Adipocyte (in vitro differentiated cells): Measurements from ENCODE around the gene DLG1.
"Not testable (repeated sequence)": the region's sequence is repeated elsewhere in the genome, so short reads cannot be mapped to it uniquely, and the experiment has no call there.

Experiments
- DNase-seq: peaks from one replicate; pipeline ENCODE4 v3.0.0-alpha.2; 2015; ENCODE audit warnings: low read depth
- H3K27me3 ChIP-seq: replicated peaks from 2 replicates; pipeline ENCODE4 v1.7.0; 2013; ENCODE audit warnings: mild to moderate bottlenecking, low read length, moderate library complexity; ENCODE audit not compliant: control insufficient read depth, insufficient read depth
- H3K36me3 ChIP-seq: 2 replicates; pipeline ENCODE4 v1.7.0; 2013; ENCODE audit warnings: low read length, mild to moderate bottlenecking, moderate library complexity; ENCODE audit not compliant: control insufficient read depth, insufficient read depth, severe bottlenecking
- H3K4me1 ChIP-seq: 2 replicates; pipeline ENCODE4 v1.7.0; 2013; ENCODE audit warnings: mild to moderate bottlenecking, low read length, moderate library complexity; ENCODE audit not compliant: control insufficient read depth, insufficient read depth
- H3K4me3 ChIP-seq: 2 replicates; pipeline ENCODE4 v1.7.0; 2013; ENCODE audit warnings: mild to moderate bottlenecking, low read length, moderate library complexity
- H3K9ac ChIP-seq: 2 replicates; pipeline ENCODE4 v1.7.0; 2013; ENCODE audit warnings: mild to moderate bottlenecking, low read length, moderate library complexity
- H3K9me3 ChIP-seq: 2 replicates; pipeline ENCODE4 v1.7.0; 2013; ENCODE audit warnings: mild to moderate bottlenecking, low read length, moderate library complexity; ENCODE audit not compliant: control insufficient read depth

The DLG1 gene

DNA sequence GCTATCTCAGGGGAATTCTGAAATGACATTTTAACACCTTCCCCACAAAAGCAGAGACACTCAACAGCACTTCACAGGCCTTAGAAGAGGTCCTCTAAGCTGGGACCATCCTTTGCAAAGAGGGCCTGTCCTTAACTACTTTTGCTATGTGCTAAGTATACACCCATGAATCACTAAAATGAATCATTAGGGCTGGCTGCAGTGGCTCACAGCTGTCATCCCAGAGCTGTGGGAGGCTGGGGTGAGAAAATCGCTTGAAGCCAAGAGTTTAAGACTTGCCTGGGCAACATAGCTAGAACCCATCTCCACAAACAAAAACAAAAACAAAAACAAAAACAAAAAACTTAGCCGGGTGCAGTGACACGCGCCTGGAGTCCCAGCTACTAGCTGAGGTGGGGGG lies 214.9 kb downstream of the DLG1 start:
- H3K9ac ChIP-seq: no peak overlapping the region
- H3K36me3 ChIP-seq: peaks cover 7% of the 10 kb centered on the region
- no peaks in the 10 kb centered on the region for H3K27me3 ChIP-seq
- H3K4me1 ChIP-seq: peaks cover 19% of the 10 kb centered on the region
- peak; percentile 52 for DNase-seq
- no peaks in the 10 kb centered on the region for H3K9me3 ChIP-seq
- peak overlapping the region; percentile 56 for H3K4me3 ChIP-seq

DNA sequence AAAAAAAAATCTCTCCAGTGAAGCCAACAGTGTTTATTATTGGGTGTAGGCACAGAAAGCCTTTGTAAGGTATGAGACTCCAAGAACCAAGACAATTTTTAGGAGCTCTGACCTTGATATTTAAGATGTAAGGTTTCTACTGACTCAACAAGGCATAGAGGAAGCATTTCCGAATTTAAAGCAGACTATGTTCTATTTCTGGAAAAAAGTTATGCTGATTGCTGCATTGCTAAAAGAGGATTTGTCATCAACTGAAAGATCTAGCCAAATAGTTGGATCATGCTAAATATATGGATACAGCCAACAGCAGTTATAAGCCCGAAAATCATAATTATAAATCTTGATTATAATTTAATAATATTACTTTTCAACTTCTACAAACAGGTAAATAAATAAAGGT lies 215.5 kb downstream of the DLG1 start:
- no peaks in the 10 kb centered on the region for H3K27me3 ChIP-seq
- no peaks in the 10 kb centered on the region for H3K9me3 ChIP-seq
- H3K36me3 ChIP-seq: peaks cover 6% of the 10 kb centered on the region
- DNase-seq: peak; percentile 38
- H3K9ac ChIP-seq: no peak overlapping the region
- H3K4me1 ChIP-seq: peaks cover 19% of the 10 kb centered on the region
- peak overlapping the region; percentile 56 for H3K4me3 ChIP-seq

DNA sequence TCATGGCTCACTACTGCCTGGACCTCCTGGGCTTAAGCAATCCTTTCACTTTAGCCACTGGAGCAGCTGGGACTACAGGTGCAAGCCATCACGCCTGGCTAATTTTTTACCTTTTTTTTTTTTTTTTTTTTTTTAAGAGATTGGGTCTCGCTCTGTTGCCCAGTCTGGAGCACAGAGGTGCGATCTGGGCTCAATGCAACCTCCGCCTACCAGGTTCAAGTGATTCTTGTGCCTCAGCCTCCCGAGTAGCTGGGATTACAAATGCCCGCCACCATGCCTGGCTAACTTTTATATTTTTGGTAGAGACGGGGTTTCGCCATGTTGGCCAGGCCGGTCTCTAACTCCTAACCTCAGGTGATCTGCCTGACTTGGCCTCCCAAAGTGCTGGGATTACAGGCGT lies 218.1 kb downstream of the DLG1 start:
- Histone ChIP-seq H3K27me3 (no peaks in the 10 kb centered on the region), H3K4me3 (no peak overlapping the region), H3K36me3 (peaks cover 12% of the 10 kb centered on the region), H3K4me1 (peaks cover 19% of the 10 kb centered on the region), H3K9ac (no peak overlapping the region), H3K9me3 (no peaks in the 10 kb centered on the region)
- no peak for DNase-seq

DNA sequence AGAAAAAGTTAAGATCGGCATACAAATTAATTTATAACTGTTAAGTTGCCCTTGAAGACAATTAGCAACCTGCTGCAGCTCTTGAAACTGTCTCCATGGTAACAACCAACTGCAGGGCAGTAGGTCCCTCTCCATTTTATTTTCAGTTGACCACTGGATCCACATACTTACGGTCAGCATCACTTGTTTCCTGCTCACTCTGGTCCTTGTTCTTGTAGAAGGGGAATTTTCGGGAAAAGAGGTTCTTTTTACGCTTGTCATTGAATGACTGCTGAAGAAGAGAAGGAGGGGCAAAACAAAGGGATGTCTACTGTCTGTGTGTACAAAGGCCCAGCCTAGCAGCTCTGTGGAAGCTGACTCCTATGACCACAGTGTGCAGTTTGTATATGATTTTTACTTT lies 222.0 kb downstream of the DLG1 start:
- no peak for DNase-seq
- no peaks in the 10 kb centered on the region for H3K27me3 ChIP-seq
- no peak overlapping the region for H3K4me3 ChIP-seq
- no peak overlapping the region for H3K9ac ChIP-seq
- H3K4me1 ChIP-seq: no peaks in the 10 kb centered on the region
- peaks cover 17% of the 10 kb centered on the region for H3K36me3 ChIP-seq
- no peaks in the 10 kb centered on the region for H3K9me3 ChIP-seq

DNA sequence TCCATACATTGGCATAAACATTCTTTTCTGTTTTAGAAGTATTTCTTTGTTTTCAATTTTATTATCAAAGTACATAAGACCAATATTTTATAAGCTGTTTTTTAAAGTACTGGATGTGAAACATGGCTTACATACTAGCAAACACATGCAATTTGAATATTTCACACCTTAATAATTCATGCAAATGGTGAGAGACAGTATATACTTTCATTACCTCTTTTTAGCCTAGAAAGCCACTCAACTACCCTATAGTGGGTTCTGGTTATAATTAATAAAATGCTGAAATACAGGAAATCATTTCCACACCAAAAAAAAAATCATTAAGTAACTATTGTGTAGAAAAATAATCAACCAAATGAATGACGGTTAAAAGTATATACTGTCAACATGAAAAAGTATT lies 230.3 kb downstream of the DLG1 start:
- no peak for DNase-seq
- Histone ChIP-seq H3K4me3 (no peak overlapping the region), H3K9me3 (no peaks in the 10 kb centered on the region), H3K9ac (no peak overlapping the region), H3K27me3 (no peaks in the 10 kb centered on the region), H3K4me1 (no peaks in the 10 kb centered on the region), H3K36me3 (peaks cover 28% of the 10 kb centered on the region)

DNA sequence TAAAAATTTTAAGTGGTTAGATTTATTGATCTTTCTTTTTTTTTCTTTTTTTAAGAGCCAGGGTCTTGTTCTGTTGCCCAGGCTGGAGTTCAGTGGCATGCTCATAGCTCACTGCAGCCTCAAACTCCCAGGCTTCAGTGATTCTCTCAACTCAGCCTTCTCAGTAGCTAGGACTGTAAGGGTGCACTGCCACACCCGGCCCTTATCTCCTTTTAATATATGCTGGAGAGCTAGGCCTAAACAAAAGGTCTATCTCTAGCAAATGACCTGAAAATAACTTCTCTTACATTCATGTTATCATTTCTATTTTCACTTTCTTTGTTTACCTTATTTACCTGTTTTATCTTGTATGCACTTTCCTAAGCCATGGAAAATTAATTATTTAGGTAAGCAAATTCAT lies 233.6 kb downstream of the DLG1 start:
- no peak for DNase-seq
- H3K9ac ChIP-seq: no peak overlapping the region
- peaks cover 51% of the 10 kb centered on the region for H3K36me3 ChIP-seq
- H3K27me3 ChIP-seq: no peaks in the 10 kb centered on the region
- no peaks in the 10 kb centered on the region for H3K9me3 ChIP-seq
- H3K4me3 ChIP-seq: no peak overlapping the region
- no peaks in the 10 kb centered on the region for H3K4me1 ChIP-seq

DNA sequence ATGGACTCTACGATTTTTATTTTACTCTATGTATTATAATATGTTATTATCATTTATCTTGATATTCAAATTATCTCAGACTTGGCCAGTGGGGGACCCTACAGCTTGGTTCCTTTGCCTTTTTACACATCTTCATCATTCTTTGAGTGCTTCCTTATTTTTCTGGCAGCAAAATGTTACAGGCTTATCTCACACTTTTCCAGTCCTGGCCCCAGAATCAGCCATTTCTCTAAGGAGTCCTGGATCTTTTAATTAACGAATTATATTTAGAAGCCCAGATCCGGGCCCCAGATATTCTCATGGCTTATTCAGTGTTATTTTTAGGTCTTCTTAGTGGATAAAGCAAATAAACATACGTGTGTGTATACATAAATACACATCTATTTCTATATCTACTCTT lies 236.0 kb downstream of the DLG1 start:
- no peaks in the 10 kb centered on the region for H3K27me3 ChIP-seq
- peaks cover 72% of the 10 kb centered on the region for H3K36me3 ChIP-seq
- no peak for DNase-seq
- H3K9ac ChIP-seq: no peak overlapping the region
- no peaks in the 10 kb centered on the region for H3K4me1 ChIP-seq
- no peak overlapping the region for H3K4me3 ChIP-seq
- H3K9me3 ChIP-seq: no peaks in the 10 kb centered on the region

DNA sequence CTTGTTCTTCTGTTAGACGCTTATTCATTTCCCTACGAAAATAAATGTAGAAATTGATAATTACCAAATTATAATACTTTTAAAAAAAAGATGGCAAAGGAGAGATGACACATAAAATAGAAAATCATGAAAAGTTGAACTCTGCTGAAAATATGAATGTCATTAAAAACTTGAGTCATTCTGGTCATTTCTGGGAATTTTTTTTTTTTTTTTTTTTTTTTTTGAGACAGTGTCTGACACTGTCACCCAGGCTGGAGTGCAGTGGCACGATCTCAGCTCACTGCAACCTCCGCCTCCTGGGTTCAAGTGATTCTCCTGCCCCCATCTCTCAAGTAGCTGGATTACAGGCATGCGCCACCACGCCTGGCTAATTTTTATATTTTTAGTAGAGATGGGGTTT lies 246.8 kb downstream of the DLG1 start:
- H3K9me3 ChIP-seq, H3K27me3 ChIP-seq, H3K9ac ChIP-seq, H3K4me1 ChIP-seq, DNase-seq, H3K4me3 ChIP-seq: not testable (repeated sequence)
- peaks cover 33% of the 10 kb centered on the region for H3K36me3 ChIP-seq

DNA sequence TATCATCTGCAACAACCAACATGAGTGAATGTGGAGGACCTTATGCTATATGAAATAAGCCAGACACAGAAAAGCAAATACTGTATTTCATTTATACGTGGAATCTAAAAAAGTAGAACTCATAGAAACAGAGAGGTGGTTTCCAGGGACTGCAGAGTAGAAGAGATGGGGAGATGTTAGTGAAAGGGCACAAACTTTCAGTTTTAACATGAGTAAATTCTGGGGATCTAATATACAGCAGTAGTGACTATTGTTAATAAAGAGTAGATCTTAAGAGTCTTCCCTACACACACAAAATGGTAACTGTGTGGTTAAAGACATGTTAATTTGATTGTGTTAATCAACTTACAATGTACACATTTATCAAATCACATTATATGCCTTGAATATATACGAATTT lies 247.9 kb downstream of the DLG1 start:
- DNase-seq: no peak
- H3K9me3 ChIP-seq: no peaks in the 10 kb centered on the region
- peaks cover 33% of the 10 kb centered on the region for H3K36me3 ChIP-seq
- H3K9ac ChIP-seq: no peak overlapping the region
- H3K4me3 ChIP-seq: no peak overlapping the region
- no peaks in the 10 kb centered on the region for H3K4me1 ChIP-seq
- H3K27me3 ChIP-seq: no peaks in the 10 kb centered on the region

DNA sequence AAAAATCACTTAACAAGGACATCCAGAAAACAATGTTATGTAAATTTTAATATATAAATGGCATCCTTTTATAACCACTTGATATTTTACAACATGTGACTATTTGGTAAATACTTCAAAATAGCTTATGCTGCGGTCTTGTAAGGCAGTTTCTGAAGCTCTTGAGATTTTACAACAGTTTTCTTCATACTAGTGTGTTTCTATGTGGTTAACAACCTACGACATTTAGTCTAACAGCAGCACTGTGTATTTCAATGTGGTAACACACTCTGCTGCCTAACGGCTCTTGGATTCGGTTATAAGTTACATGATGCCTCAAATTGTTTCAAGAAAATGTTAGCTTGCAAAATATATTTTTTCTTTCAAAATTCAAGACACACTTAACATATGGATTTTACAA lies 255.9 kb downstream of the DLG1 start:
- H3K9ac ChIP-seq: no peak overlapping the region
- no peaks in the 10 kb centered on the region for H3K4me1 ChIP-seq
- H3K27me3 ChIP-seq: no peaks in the 10 kb centered on the region
- H3K4me3 ChIP-seq: no peak overlapping the region
- H3K36me3 ChIP-seq: peaks cover 31% of the 10 kb centered on the region
- no peak for DNase-seq
- H3K9me3 ChIP-seq: no peaks in the 10 kb centered on the region

DNA sequence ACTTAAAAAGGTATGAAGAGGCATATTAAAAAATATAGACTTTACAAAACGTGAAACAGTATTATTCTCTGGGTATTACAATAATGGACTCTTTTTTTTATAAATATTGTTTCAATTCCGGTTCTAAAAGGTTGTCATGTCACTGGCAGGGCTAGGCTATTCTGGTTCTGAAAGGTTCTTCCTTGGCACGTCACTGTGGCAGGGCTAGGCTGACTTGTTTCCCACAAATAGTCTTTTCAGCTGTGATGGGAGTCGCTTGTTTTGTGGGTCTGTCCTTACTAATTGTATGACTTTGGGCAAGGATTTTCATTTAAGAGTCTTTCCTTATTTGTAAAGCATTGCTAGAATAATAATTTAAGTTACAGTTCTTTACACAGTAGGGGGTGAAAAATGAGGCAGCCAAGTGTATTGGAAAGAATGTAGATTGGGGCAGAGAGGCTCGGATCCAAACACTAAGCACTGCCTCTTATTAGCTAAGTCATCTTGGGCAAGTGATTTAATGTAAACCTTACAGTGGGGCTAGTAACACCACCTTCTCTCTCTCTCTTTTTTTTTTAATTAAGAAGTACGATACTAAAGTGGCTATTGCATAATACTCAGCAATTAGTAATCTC lies 256.4 kb downstream of the DLG1 start:
- Histone ChIP-seq H3K4me1 (no peaks in the 10 kb centered on the region), H3K9ac (no peak overlapping the region), H3K9me3 (no peaks in the 10 kb centered on the region), H3K27me3 (no peaks in the 10 kb centered on the region), H3K36me3 (peaks cover 31% of the 10 kb centered on the region), H3K4me3 (no peak overlapping the region)
- no peak for DNase-seq

DNA sequence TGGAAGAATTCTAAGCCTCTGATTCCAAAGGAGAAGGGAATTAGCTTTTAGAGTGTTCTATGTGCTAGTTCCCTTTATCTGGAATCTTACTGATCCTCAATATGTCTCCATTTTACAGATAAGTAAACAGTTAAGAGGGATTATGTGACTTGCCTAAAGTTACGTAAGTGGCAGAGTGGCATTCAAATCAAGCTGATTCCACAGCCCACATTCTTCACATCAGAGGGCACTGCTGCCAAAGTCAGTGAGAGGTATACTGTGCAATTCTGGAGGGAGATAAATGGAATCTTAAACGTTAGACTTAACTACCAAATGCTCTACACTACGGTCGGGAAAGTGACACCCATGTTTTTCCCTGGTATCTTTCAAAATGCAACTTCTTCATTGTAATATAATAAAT lies 257.8 kb downstream of the DLG1 start:
- H3K9me3 ChIP-seq: no peaks in the 10 kb centered on the region
- DNase-seq: no peak
- H3K4me1 ChIP-seq: no peaks in the 10 kb centered on the region
- H3K4me3 ChIP-seq: no peak overlapping the region
- H3K27me3 ChIP-seq: no peaks in the 10 kb centered on the region
- peaks cover 20% of the 10 kb centered on the region for H3K36me3 ChIP-seq
- no peak overlapping the region for H3K9ac ChIP-seq
